Measurements from ENCODE around the gene GIMAP8.

Gene GIMAP8

GRCh38 chr7:150410680-150411346, 39.6 kb upstream of the GIMAP8 start:
- DNase-seq, result peak in 14 of 51 donors; percentile 20 to 47 (median 32)

- no peak for DNase-seq
Observed at GRCh38 chr7:150411606-150412005, 38.8 kb upstream of the GIMAP8 start.

- DNase-seq, result no peak
Observed at GRCh38 chr7:150412016-150412415, 38.4 kb upstream of the GIMAP8 start.

GRCh38 chr7:150412518-150413488, 37.6 kb upstream of the GIMAP8 start:
- DNase-seq, result no peak

- no peak for DNase-seq
Observed at GRCh38 chr7:150413640-150414081, 36.8 kb upstream of the GIMAP8 start.

GRCh38 chr7:150415161-150416153, 35.0 kb upstream of the GIMAP8 start:
- no peak for DNase-seq

GRCh38 chr7:150417239-150417638, 33.2 kb upstream of the GIMAP8 start:
- no peak for DNase-seq

- DNase-seq, result no peak
Observed at GRCh38 chr7:150417863-150418262, 32.6 kb upstream of the GIMAP8 start.

- DNase-seq, result no peak
Observed at GRCh38 chr7:150420242-150420641, 30.2 kb upstream of the GIMAP8 start.

- DNase-seq, result peak in 45 of 51 donors; percentile 7 to 86 (median 59)
Observed at GRCh38 chr7:150420987-150421674, 29.3 kb upstream of the GIMAP8 start.

GRCh38 chr7:150421831-150422230, 28.6 kb upstream of the GIMAP8 start:
- no peak for DNase-seq

- no peak for DNase-seq
Observed at GRCh38 chr7:150425670-150426069, 24.8 kb upstream of the GIMAP8 start.

- DNase-seq, result peak in 7 of 51 donors; percentile 14 to 51 (median 24)
Observed at GRCh38 chr7:150428671-150429451, 21.6 kb upstream of the GIMAP8 start.

- DNase-seq, result no peak
Observed at GRCh38 chr7:150429699-150430098, 20.7 kb upstream of the GIMAP8 start.

GRCh38 chr7:150430465-150431085, 19.9 kb upstream of the GIMAP8 start:
- DNase-seq, result no peak

GRCh38 chr7:150431839-150432658, 18.4 kb upstream of the GIMAP8 start:
- DNase-seq, result no peak

GRCh38 chr7:150432915-150433892, 17.2 kb upstream of the GIMAP8 start:
- DNase-seq, result peak in 1 of 51 donors; percentile 6
